Eye (tissue), 1 donor: ENCODE results near the gene UNC119.

Experiments
- DNase-seq: peaks from one replicate; pipeline ENCODE4 v3.0.0-alpha.2; 2015

UNC119 gene

GRCh38 chr17:28519236-28519635, 33.2 kb downstream of the UNC119 start:
- no peak for DNase-seq

DNA sequence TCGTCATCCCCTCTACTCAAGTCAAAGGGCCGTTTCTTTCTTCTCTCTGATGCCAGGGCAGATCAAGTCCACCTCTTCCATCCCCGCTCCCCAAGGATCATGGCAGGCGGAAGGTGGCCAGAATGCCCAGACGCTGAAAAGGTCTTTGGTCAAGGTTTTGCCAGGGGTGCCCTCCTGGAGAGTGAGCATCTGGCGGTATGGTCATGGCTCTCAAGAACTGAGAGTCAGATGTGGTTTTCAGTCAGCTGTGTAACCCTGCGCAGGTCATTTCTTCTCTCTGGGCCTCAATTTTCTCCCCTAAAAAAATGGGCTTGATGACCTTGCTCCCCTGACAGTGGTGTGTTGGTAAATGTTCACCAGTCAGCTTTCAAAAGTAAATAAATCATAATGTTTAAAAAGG, 33.8 kb downstream of the UNC119 start:
- no peak for DNase-seq

- DNase-seq, result no peak
Measured at GRCh38 chr17:28518132-28518531, 34.3 kb downstream of the UNC119 start.

DNA sequence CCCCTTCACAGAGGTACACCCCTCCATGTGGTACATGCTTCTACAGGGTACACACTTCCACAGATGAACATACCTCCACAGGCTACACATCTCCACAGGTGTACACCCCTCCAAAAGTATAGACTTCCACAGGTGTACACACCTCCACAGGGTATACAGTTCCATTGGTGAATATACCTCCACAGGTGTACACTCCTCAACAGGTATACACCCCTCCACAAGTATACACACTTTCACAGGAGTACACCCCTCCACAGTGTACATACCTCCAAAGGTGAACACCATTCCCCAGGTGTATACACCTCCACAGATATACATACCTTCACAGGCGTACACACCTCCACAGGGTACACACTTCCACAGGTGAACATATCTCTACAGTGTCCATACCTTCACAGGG, 36.9 kb downstream of the UNC119 start:
- no peak for DNase-seq

DNA sequence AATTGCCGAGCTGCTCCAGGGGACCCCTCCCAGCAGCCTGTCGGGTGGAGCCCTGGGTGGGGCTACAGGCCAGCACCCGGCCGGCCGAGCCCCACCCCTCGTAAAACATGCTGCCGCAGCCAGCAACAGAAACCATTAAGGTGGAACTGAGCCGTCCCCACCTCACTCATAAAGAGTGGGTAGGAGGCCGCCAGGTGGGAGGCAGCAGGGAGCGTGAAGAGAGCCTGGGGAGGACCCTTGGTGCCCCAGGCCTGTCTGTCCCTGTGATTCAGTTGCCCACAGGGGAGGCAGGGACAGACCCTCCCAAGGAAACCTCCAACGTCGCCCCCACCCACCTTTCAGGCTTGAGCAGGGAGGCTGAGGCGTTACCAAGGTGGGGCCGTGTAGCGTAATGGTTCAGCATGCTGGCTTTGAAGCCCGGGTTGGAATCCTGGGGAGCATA, 37.8 kb downstream of the UNC119 start:
- no peak for DNase-seq

- DNase-seq, result no peak
Measured at GRCh38 chr17:28513476-28513875, 38.9 kb downstream of the UNC119 start.

GRCh38 chr17:28511858-28512461, 40.5 kb downstream of the UNC119 start:
- no peak for DNase-seq

DNA sequence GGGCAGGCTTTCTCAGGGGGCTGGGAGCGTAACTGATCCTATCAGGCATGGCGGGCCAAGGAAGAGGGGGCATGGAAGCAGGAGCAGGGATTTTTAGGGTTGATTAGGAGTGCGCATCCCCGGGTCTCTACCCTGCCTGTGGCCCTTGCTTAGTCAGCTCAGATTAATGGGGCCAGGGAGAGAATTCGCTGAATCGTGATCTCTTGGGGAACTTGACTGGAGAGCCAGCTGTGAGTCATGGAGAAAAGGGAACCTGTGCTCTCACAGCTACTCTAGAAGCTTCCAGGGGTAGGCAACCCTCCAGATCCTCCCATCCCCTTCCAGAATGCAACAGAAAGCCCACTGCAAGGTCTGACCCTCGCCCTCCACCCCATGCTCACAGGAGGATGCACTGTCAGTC, 42.6 kb downstream of the UNC119 start:
- no peak for DNase-seq

- DNase-seq, result no peak
Measured at GRCh38 chr17:28508211-28508724, 44.2 kb downstream of the UNC119 start.

DNA sequence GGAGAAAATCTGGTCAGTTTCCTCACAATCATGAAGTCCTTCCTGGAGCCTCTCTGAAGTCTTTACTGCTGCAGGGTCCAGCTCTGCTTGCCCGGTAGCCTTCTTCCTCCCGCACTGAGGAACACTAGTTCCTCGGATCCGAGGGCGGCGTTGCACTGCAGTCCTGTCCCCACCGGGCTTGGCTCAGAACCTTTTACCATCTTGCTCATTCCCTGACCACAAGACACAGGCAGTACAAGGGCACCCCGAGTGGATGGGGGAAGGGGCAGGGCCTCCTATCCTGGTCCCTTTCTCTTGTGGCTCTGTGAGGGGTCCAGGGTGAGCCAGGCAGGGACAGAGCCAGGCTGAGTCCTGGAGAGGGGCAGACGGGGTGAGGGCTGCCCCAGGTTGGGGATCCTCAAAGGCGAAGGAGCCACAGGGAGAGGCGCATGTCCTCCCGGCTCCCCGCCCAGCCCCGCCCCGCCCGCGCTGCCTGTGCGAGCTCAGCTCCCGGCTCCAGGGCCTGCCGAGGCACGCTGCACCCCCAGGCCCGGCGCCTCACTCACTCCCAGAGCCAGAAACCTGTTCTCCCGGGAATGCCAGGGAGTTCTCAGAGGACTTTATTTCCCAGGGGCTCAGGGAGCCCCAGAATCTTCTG, 44.7 kb downstream of the UNC119 start:
- DNase-seq, result peak; percentile 51

- DNase-seq, result no peak
Measured at GRCh38 chr17:28506763-28507487, 45.5 kb downstream of the UNC119 start.

DNA sequence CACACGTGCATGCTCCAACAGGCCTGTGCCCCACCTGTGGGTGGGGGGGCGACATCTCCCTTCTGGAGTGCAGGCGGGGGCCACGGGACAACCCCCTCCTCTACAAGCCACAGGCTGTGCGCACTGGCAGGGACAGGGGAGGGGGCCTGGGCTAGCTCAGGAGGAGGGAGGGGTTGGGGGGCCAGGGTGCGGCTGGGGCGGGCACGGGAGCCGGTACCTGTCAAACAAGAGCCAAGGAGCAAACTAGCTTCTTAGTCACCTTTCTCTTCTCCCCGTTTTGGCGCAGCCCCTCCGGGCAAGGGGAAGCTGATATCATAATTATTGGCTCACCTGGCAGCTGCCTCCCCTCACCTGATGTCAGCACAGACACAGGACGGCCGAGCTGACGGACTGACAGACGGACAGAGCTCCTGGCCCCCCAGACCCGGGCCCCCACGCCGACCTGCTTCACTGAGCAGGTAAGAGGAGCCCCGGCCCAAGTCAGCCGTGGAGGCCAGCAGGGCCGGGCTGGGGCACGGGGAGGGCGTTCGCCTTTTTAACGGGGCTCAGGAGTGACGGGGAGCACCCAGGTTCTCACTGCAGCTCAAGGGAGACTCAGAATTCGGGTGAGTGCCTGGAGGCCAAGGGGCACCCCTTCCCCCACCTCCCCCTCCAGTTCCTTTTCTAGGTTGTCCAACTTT, 46.3 kb downstream of the UNC119 start, which contains the start of gene FOXN1:
Gene FOXN1, plus strand, starts transcription at position 363 of the 680 bp plus-strand sequence. CDS start 17,622 bp downstream, outside the sequence.
- DNase-seq, result no peak

DNA sequence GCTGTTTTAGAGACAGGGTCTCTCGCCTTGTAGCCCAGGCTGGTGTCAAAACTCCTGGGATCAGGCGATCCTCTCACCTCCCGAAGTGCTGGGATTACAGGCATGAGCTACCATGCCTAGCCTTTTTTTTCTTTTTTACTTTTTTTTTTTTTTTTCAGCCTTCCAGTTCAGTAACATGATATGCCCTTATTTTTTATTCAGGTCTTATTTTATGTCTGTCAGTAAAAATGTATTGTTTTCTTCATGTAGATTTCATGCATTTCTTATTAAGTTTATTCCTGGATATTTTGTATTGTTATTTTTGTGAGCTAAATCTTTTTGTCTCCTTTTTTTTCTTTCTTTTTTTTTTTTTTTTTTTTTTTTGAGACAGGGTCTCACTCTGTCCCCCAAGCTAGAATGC, 49.0 kb downstream of the UNC119 start:
- DNase-seq, result no peak

DNA sequence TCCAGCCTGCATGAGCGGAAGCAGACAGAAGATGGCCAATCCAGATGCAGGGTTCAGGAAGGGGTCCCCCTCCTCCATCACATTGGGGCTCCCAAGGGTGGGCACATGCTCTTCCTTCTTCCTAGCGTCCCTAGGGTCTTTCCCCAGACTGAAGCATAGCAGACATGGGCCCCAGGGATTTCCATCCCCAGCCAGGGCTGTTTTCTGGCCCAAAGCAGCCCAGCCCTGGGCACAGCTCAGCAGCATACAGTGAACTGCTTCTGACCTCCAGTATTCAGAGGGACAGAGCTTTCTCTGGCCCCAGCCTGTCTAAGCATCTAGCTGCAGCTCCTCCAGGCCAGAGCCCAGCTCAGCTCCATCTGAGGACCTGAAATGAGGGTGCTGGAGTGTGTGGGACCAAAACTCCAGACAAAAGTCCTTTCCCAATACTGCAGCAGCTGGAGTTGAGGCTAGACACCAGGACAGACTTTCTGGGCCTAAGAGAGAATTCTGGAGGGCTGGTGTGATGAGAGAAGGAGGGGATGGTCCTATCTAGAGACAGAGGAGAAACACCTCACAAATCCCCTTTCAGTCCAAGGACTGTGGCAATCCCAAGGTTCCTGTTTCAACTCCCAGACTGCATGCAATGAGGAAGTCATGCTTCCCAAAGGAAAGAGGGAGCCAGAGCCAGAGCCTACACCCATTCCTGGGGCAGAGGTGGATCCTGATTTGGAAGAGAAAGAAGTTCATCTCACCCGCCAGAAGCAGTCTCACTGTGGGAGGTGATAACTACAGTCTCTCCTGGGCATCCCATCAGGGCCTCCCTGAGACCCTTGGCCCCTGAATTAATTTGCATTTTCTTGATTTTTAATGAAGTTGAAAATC, 50.8 kb downstream of the UNC119 start:
- no peak for DNase-seq

GRCh38 chr17:28500712-28501379, 51.6 kb downstream of the UNC119 start:
- DNase-seq, result no peak

DNA sequence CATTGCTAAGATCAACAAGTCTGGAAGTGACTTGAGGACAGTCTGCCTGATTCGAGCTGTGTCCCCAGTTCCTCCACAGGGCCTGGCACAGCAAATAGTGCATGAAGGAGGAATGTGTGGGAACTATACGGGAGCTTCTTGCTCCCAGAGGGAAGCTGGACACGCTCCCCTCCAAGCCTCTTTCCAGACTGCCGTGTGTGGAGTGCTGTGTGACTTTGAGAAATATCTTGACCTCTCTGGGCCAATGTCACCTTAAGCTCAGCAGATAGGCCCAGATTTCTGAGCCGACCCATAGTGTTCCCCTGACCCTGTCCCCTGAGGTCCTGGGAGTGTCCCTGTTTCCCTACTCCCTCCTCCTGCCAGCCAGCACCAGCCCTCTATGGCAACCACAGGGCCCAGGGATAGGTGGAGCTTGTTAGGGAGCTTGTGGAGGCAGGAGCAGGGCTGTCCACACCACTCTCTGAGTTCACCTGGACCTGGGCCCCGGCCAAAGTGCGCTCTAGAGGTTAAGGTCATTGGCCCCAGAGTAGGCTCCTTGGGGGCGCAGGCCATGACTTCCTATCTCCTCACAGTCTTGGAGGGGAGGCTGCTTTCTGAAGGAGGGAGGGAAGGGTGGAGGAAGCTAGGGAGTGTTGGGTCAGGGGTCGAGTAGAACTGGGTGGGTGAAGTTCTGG, 52.6 kb downstream of the UNC119 start:
- no peak for DNase-seq

DNA sequence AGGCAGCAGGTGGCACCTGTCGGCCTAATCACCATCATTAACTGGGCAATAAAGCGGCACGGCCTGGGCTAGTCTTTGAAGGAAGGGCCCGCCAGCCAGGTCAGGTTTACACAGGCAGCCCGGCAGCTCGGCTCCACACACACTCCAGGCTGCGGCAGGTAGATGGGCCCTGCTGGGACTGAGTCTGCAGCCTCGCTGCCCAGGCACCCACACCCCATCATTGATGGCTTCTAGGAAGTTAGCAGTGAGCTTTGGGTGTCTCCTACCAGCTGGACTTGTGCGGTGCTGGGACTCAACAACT, 53.1 kb downstream of the UNC119 start:
- DNase-seq, result no peak

DNA sequence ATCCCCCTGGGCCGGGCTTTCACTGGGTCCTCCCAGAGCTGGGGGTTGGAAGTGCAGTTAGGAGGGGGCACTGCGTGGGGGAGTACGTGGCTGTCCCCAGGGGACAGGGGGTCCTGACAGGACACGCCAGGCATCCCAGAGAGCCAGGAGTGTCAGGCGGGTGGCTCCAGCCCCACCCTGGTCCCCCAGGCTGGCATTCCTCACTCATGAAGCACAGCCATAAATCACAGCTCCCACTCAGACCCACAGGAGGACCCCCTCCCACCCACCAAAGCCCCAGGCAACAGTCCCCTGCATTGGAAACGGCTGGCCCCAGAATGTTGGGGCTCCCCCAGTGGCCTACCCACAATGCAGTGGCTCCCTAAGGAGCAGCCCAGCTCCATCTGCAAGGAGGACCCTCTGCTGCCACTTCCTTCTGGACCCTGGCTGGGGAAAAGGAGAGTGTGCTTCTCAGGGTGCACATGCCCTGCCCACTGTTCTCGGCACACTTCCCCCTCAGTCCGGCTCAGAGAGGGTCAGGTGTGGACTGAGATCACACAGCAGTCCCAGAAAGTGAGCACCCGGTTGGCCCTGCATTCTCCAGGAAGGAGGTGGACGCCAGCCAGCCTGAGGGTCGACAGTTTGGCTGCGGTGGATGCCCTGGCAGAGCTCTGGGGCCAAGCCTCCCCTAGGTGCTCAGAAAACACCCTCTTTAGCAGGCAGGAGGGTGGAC, 53.6 kb downstream of the UNC119 start:
- DNase-seq, result no peak

GRCh38 chr17:28497931-28498330, 54.5 kb downstream of the UNC119 start:
- DNase-seq, result no peak
